Measurements from ENCODE around the gene SIL1. TPM values are rescaled to one million over a fixed set of nuclear protein-coding genes. Genes with fewer than 3 reads are reported as not detected.

SIL1 gene
- total and polyA plus RNA-seq, 2 of the 8 experiments (the other 6 are each of a cell fraction or from before 2014, with no cell fraction given) = 8.3 to 12.8 TPM

DNA sequence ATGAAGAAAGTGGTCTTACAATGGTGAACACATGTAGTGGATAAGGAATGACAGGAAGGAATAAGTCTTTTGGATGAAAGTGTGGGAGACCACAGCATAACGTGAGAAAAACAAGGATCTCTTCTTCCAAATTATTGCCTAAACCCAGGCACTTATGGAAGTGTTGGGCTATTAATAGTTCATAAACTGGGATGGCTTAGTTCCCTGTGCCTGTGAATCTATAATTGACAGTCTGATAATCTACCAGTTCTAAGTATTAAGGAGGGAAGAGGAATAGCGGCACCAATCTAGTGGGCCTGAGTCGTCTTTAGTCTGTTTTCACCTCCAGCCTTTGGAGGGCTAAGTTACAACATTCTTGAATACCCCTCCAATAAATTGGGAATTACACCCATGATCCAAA lies 283.8 kb downstream of the SIL1 start:
- no peaks in the 10 kb centered on the region for H3K23me2 ChIP-seq (ENCODE audit: low read depth, low read length)
- ChIA-PET POLR2A (ENCODE audit: partially characterized antibody) (no interaction called here), CTCF (ENCODE audit: partially characterized antibody) (no interaction called here)
- no peak overlapping the region for H2AFZ ChIP-seq (ENCODE audit: low read length)
- H4K5ac ChIP-seq (ENCODE audit: insufficient read length, low read depth, low read length) = no peak overlapping the region
- H3K4me2 ChIP-seq (ENCODE audit: insufficient read depth in 1 of 2, low read depth in 2 of 2, low read length in 2 of 2) = no peak overlapping the region
- DNase-seq (ENCODE audit: low read depth in 1 of 2, low spot score in 2 of 2) (no peak), FAIRE-seq (no peak)
- H3K79me2 ChIP-seq (ENCODE audit: control insufficient read depth in 1 of 2, insufficient read depth in 2 of 2, low read length in 2 of 2) = no peaks in the 10 kb centered on the region
- no peak overlapping the region for H2BK15ac ChIP-seq (ENCODE audit: low read length)
- no peak overlapping the region for H2AK5ac ChIP-seq (ENCODE audit: low read depth, low read length)
- H3K9ac ChIP-seq (replicated peaks in 1 of 4; ENCODE audit: extremely low read depth in 1 of 4, low read depth in 3 of 4, low read length in 3 of 4) = no peak overlapping the region
- no peak overlapping the region for H4K91ac ChIP-seq (replicated peaks; ENCODE audit: insufficient read length, low read length)
- no peak overlapping the region for H3K18ac ChIP-seq (ENCODE audit: extremely low read depth, low read length)
- H2BK120ac ChIP-seq (replicated peaks; ENCODE audit: low read depth, low read length) = no peak overlapping the region
- TF ChIP-seq EGR1 (IDR thresholded peaks at IDR 0.05; ENCODE audit: borderline replicate concordance, low read depth, low read length) = no peak
- TF ChIP-seq NANOG (IDR thresholded peaks at IDR 0.05; ENCODE audit: insufficient read depth, low read depth, low read length, poor library complexity, severe bottlenecking) = no peak
- TF ChIP-seq SRF (IDR thresholded peaks at IDR 0.05; ENCODE audit: low read depth, low read length) = no peak
- TF ChIP-seq, protein P1, sequence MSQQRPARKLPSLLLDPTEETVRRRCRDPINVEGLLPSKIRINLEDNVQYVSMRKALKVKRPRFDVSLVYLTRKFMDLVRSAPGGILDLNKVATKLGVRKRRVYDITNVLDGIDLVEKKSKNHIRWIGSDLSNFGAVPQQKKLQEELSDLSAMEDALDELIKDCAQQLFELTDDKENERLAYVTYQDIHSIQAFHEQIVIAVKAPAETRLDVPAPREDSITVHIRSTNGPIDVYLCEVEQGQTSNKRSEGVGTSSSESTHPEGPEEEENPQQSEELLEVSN (IDR thresholded peaks at IDR 0.05) = no peak
- TF ChIP-seq KDM1A (IDR thresholded peaks at IDR 0.05; ENCODE audit: borderline replicate concordance, low read length) = no peak
- no peak for TF ChIP-seq CEBPB (IDR thresholded peaks at IDR 0.05; ENCODE audit: low read depth, low read length)
- TF ChIP-seq CTBP2 (IDR thresholded peaks at IDR 0.05; ENCODE audit: borderline replicate concordance, insufficient read depth, insufficient read length, low read length) = no peak
- TF ChIP-seq FOSL1 (IDR thresholded peaks at IDR 0.05; ENCODE audit: insufficient read depth, low read depth, low read length) = no peak
- TF ChIP-seq SIN3A (conservative IDR thresholded peaks at IDR 0.05 in 1 of 2, IDR thresholded peaks at IDR 0.05 in 1 of 2; ENCODE audit: low read depth in 1 of 2, low read length in 2 of 2) = no peak
- no peak for TF ChIP-seq RFX5 (IDR thresholded peaks at IDR 0.05; ENCODE audit: borderline replicate concordance, low read depth, low read length)
- no peak for TF ChIP-seq GABPA (IDR thresholded peaks at IDR 0.05; ENCODE audit: borderline replicate concordance, insufficient read depth, low read length)
- no peak for TF ChIP-seq RXRA (IDR thresholded peaks at IDR 0.05; ENCODE audit: insufficient read depth, low read depth, low read length)
- no peak for TF ChIP-seq TEAD4 (IDR thresholded peaks at IDR 0.05; ENCODE audit: low read depth, low read length)
- TF ChIP-seq SIX5 (IDR thresholded peaks at IDR 0.05; ENCODE audit: low read depth, low read length) = no peak
- H3K27me3 ChIP-seq (replicated peaks in 1 of 4; ENCODE audit: control insufficient read depth in 3 of 4, extremely low read depth in 1 of 4, insufficient read depth in 3 of 4, low read length in 3 of 4) = no peaks in the 10 kb centered on the region
- no peaks in the 10 kb centered on the region for H3K79me1 ChIP-seq (ENCODE audit: low read depth, low read length)
- H2BK12ac ChIP-seq (ENCODE audit: low read depth, low read length) = no peak overlapping the region
- no peak overlapping the region for H3K56ac ChIP-seq (replicated peaks; ENCODE audit: insufficient read length, low read depth, low read length)
- 0 out of 7 replicates have a peak, but pooled peaks cover 0 to 2% (median 0%) of the 10 kb centered on the region in 4 experiments for H3K4me1 ChIP-seq (replicated peaks in 1 of 4; ENCODE audit: control insufficient read depth in 3 of 4, insufficient read depth in 4 of 4, low read length in 3 of 4)
- peaks cover 0 to 2% of the 10 kb centered on the region in 2 experiments for H4K20me1 ChIP-seq (replicated peaks in 1 of 2; ENCODE audit: control insufficient read depth in 1 of 2, insufficient read depth in 2 of 2, low read length in 2 of 2)
- peaks cover 2 to 23% (median 2%) of the 10 kb centered on the region in 4 experiments; a peak in 4 of 8 replicates for H3K36me3 ChIP-seq (ENCODE audit: control insufficient read depth in 2 of 4, insufficient read depth in 4 of 4, low read length in 3 of 4)
- no peak overlapping the region for H3K23ac ChIP-seq (ENCODE audit: insufficient read length)
- no peak overlapping the region for H2BK5ac ChIP-seq (ENCODE audit: low read depth, low read length)
- no peak overlapping the region for H3K4me3 ChIP-seq (ENCODE audit: extremely low read depth in 1 of 4, insufficient read depth in 2 of 4, low read depth in 3 of 4, low read length in 4 of 4)
- H3K14ac ChIP-seq (ENCODE audit: insufficient read length) = no peak overlapping the region
- H2BK20ac ChIP-seq (ENCODE audit: low read length) = no peak overlapping the region
- no peaks in the 10 kb centered on the region for H3K9me3 ChIP-seq (ENCODE audit: insufficient read depth in 2 of 2, low read depth in 1 of 2, low read length in 1 of 2)
- H3K27ac ChIP-seq (ENCODE audit: low read depth, low read length) = no peak overlapping the region
- H4K8ac ChIP-seq (ENCODE audit: extremely low read depth, insufficient read depth, low read length) = no peak overlapping the region
- WGBS, 2 experiments (ENCODE audit: extremely low coverage in 1 of 2, insufficient coverage in 1 of 2, insufficient read length in 1 of 2, insufficient replicate concordance in 2 of 2, low coverage in 1 of 2, low lambda C conversion rate in 2 of 2, missing lambda C conversion rate in 1 of 2) = 89% methylated on average over 3 of the region's 3 CpGs; no CpG with 5 or more reads in 1 of the 2 experiments
- no peak overlapping the region for H3K4ac ChIP-seq (replicated peaks; ENCODE audit: insufficient read length, low read depth, low read length)
